UCSD-AML1 (cell line): ENCODE results near the gene NCOA5.

Source experiments
- DNase-seq: peaks from one replicate; lab custom pipeline; 2025; ENCODE audit not compliant: unreplicated experiment; lab: John Stamatoyannopoulos, UW

NCOA5 gene

DNA sequence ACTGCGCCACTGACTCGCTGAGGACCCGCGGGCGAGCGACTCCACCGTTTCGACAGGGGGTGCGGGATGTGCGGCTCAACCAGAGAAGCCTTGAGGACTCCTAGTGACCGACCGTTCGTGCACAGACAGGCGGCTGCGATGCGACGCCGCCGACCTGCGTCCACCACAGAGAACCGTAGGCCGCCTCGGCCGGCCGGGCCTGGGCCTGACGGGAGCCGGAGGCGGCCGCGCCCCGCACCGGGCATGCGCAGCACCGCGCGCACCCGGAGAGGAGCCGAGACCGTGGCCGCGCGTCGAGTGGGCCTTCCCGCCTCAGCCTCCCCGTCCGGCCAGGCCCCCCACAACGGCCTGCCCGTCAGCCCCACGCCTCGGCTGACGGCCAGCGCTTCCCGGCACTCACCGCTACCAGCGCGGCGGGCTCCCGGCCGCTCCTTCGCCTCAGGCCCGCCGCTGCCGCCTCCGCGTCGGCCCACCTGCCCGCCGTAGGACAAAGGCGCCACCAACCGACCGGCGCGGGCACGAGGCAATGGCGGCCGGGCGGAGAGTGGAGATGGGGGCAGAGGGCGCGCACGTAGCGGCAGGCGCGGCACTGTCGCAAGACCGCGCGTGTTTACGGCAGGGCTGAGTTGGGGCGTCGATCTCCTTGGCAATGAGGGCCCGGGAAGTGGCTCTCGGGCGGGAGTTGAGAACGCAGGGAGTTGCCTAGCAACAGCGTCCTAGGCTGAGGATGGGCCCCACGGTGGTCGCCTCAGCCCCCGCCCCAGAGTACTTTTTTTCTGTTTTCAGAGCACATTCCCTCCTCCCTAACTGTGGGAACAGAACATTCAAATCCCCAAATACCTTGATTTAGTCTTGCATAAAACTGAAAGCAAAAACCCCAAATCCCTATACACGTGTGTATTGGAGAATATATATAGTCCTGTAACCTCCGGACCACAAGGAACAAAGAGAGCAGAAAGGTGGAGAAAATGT is at the start of gene NCOA5:
NCOA5 (minus strand) TSS at position 546 of the 972 bp plus-strand sequence. CDS start 10,538 bp downstream, outside the sequence.
- DNase-seq, result peak; percentile 96

DNA sequence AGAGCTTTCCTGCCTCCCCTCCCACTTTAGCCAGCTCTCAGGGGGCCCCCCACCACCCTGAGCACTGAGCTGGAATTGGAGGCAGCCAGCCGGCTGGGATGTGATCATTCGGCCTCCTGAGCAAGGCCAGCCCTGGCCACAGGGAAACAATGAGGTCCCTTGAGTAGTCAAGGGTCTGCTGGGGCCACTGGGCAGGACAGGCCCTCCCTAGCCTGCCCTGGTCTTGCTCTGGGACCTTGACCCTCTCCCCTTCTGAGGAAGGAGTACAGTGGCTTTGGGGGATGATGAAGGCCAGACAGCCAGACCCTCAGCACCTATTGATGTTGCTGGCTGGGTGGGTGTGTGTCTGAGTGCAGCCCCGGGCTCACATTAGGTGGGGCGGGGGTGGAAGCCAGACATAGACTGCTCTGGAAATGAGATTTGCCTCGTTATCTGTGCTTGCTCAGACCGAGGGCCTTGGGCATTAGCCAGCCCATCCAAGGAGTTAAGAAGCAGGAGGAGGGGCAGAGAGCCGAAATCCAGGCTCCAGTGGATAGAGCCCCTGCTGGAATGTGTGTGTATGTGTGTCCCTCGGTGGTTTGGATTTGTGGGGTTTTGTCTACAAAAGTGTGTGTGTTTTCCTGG is 49.6 kb upstream of the NCOA5 start:
- DNase-seq, result no peak

GRCh38 chr20:46137816-46138215 is 48.1 kb upstream of the NCOA5 start:
- no peak for DNase-seq

DNA sequence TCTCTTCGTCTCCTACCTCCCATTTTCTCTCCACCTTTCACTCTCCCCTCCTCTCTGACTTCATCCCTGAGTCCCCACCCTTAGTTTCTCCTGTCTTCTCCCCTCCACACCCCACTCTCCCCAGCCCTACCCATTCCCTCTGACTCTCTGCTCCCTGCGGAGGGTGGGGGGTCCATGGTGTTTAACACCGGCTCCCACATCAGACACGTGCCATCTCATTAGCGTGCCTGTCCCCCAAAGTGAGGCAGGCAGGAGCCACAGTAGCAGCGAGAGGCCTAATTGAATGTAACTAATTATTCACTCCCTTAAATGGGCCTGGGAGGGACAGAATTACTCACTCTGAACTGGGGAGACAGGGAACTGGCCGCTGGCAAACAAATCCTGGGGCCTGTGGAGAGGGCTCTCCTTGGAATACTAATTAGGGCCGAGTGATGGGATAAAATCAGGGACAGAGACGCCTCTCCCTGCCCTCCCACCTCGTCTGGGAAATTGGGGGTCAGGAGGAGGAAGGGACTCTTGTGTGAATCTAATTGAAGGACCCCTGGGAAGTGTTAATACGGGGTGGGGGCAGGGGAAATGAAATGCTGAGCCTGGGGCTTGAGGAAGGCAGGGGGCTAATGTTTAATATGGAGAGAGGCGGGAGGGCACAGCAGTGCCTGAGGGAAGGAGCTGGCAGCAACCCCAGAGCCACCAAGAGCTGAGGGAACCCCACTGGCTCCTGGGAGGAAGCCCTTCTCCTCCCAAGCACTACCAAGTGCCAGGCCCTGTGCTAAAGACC is 46.3 kb upstream of the NCOA5 start:
- no peak for DNase-seq

- no peak for DNase-seq
Measured at GRCh38 chr20:46134716-46135115, 45.0 kb upstream of the NCOA5 start.

- DNase-seq, result no peak
Measured at GRCh38 chr20:46133886-46134654, 44.3 kb upstream of the NCOA5 start.

- DNase-seq, result peak; percentile 75
Measured at GRCh38 chr20:46132705-46133120, 43.0 kb upstream of the NCOA5 start.

GRCh38 chr20:46131396-46131795 is 41.6 kb upstream of the NCOA5 start:
- no peak for DNase-seq

DNA sequence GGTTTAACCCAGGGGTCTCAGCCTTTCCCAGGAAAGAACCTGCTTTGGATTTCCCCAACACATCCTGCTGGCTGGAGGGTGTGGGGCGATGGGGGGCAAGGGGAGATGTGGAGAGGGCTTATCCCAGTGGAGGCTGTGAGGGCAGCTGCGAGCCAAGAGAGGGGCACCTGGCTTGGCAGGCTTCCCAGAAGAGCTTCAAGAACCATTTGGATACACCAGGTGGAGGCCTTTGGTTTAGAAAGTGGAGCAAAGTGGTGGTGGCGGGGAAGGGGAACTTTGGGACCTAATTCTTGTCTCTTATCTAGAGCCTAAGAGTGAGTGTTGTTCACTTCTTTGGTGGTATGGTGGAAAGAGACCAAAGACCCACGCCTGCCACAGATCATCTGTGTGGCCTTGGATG is 40.8 kb upstream of the NCOA5 start:
- DNase-seq, result no peak

GRCh38 chr20:46129955-46130481 is 40.3 kb upstream of the NCOA5 start:
- DNase-seq, result no peak

DNA sequence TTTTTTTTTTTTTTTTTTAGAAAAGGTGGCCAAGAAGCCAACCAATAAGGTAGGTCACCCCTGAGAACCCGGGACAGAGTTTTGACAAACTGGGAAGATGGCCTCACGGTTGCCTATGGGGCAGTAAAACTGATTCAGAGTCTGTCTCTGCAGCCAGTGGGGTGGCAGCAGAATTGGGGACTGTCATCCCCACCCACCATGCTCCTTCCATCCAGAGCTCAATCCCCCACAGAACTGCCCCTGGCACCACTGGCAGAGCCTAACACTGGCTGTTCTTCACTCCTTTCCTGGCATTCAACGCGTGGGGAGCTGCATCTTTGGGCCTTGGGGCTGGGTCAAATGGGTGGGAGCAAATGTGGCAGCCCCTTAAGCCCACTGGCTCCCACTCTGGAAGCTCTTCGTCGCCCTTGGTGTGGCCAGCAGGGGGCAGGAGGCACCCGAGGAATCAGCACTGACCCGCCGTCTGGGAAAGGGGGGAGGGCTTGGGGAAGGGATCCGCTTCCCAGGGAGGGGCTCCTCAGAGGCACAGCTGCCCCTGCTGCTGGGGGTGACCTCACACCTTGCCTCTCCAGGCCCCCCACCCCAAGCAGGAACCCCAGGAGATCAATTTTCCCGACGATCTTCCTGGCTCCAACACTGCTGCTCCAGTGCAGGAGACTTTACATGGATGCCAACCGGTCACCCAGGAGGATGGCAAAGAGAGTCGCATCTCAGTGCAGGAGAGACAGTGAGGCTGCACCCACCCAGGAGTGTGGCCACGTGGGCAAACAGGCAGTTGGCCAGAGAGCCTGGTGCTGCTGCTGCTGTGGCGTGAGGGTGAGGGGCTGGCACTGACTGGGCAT is 38.8 kb upstream of the NCOA5 start:
- DNase-seq, result peak; percentile 22

DNA sequence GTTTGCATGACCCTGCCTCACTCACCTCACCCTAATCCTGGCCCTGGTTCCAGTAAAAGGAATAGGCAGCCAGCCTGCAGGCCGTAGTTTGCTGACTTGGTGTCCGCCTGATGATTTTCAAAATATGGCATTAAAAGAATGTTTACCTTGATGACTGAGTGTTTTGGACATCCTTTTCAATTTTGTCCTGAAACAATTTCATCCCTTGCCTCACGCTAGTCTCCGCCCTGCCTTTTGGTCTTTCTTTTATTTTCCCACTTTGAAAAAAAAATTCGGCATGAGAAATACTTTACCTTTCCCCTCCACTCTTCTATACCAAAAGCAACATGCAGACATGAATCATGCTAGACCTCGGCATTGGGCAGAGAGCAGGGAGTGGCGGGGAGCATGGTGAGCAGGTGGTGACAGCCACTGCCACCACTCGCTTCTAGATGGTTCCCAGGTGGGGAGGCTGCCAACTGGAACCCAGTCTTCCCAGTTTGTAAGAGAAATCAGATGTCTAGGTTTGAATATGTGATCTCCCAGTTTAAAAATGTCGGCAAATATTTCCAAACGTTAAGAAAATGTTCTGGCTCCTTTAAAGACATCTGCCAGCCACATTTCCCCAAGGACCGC is 37.7 kb upstream of the NCOA5 start:
- no peak for DNase-seq

GRCh38 chr20:46126440-46127056 is 36.8 kb upstream of the NCOA5 start:
- DNase-seq, result no peak

GRCh38 chr20:46123482-46124245 is 33.9 kb upstream of the NCOA5 start:
- no peak for DNase-seq

DNA sequence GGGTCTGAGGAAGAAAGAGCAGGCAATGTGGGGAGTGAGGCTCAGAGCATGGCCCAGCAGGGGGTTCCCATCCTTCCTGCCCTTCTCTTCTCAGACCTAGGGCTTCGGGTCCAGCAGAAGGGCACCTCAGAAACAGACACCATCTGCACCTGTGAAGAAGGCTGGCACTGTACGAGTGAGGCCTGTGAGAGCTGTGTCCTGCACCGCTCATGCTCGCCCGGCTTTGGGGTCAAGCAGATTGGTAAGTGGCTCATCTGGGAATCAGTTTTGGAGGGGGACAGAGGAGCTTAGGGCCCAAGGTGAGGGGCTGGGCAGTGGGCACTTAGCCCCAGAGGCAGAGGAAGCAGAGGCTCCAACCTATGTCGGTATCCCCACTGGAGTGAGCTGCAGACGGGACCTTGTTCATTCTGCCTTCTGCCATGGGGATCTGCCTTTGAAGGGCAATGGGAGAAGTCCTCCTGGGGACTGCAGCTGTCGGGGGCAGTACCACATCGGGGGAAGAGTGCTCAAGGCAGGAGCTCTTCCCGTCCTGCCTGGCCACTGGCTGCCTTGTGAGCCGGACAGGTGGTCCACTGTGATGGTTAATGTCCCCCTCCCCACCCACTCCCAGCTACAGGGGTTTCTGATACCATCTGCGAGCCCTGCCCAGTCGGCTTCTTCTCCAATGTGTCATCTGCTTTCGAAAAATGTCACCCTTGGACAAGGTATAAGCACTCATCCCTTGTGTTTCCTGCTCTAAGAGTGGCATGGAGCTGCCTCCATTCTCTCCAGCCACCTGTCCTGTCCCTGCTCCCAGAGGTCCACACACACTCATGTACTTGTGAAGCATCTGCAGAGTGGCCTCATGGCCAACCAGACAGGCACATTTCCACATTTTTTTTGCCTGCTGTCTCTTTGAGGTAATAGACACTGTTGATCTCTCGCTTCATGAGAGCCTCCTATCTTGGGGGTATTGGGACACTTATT is 33.0 kb upstream of the NCOA5 start:
- no peak for DNase-seq

GRCh38 chr20:46122071-46122470 is 32.3 kb upstream of the NCOA5 start:
- DNase-seq, result no peak
